IMR-90 (cell line): ENCODE results near the gene MMP21. TPM values are rescaled to one million over a fixed set of nuclear protein-coding genes. Genes with fewer than 3 reads are reported as not detected.

Experiments
- ATAC-seq: fragments of 200-7000 bp; cut with Tn5 transposase; 2 replicates; pipeline ENCODE4 v1.9.1; 2020; ENCODE audit warnings: low read depth, mild to moderate bottlenecking, moderate library complexity
- BruUV-seq: library from RNA; stranded (reverse); fragments of 400-500 nt; replicated peaks from 2 replicates; lab custom pipeline; 2021; lab: Mats Ljungman, UMichigan
- CTCF ChIA-PET: fragments of 300-600 bp; formaldehyde crosslinking; extraction: SDS; loops from one replicate; lab custom pipeline; 2021; ENCODE audit warnings: antibody characterized with exemption; lab: Yijun Ruan, JAX
- POLR2A ChIA-PET: fragments of 300-600 bp; sonication (Branson Sonifier 250); formaldehyde crosslinking; loops from one replicate; lab custom pipeline; 2022; ENCODE audit warnings: antibody characterized with exemption; ENCODE audit not compliant: unreplicated experiment; lab: Charles Lee
- DNase-seq: peaks from one replicate; pipeline ENCODE4 v3.0.0; 2013
- H2AFZ ChIP-seq: replicated peaks from 2 replicates; pipeline ENCODE3; 2013; ENCODE audit warnings: low read length, mild to moderate bottlenecking; ENCODE audit not compliant: poor library complexity
- H2AK5ac ChIP-seq: 2 replicates; pipeline ENCODE4 v1.6.1; 2013; ENCODE audit warnings: low read depth, low read length, inconsistent platforms
- H2AK9ac ChIP-seq: replicated peaks from 2 replicates; pipeline ENCODE3; 2013; ENCODE audit warnings: mild to moderate bottlenecking, low read depth, low read length, moderate library complexity; ENCODE audit not compliant: poor library complexity
- H2BK120ac ChIP-seq: 2 replicates; pipeline ENCODE4 v1.6.1; 2013; ENCODE audit warnings: low read depth, low read length, inconsistent platforms
- H2BK15ac ChIP-seq: 3 replicates; pipeline ENCODE4 v1.6.1; 2013; ENCODE audit warnings: low read depth, low read length, inconsistent platforms
- H2BK20ac ChIP-seq: 2 replicates; pipeline ENCODE4 v1.6.1; 2013; ENCODE audit warnings: low read depth, mild to moderate bottlenecking, inconsistent platforms, low read length, moderate library complexity
- H2BK5ac ChIP-seq: 2 replicates; pipeline ENCODE4 v1.6.1; 2013; ENCODE audit warnings: mild to moderate bottlenecking, low read depth, low read length, inconsistent platforms; ENCODE audit not compliant: poor library complexity, severe bottlenecking
- H3K14ac ChIP-seq: replicated peaks from 2 replicates; pipeline ENCODE4 v1.6.1; 2013; ENCODE audit warnings: low read depth, low read length, inconsistent platforms
- H3K18ac ChIP-seq: 2 replicates; pipeline ENCODE4 v1.6.1; 2013; ENCODE audit warnings: low read depth, low read length, control low read depth
- H3K23ac ChIP-seq: 2 replicates; pipeline ENCODE4 v1.6.1; 2013; ENCODE audit warnings: low read depth, low read length, inconsistent platforms
- H3K27ac ChIP-seq: 2 replicates; pipeline ENCODE4 v1.5.1; 2013; ENCODE audit warnings: mild to moderate bottlenecking, control low read depth, low read length; ENCODE audit not compliant: insufficient read depth
- H3K27me3 ChIP-seq: 2 replicates; pipeline ENCODE4 v1.6.1; 2013; ENCODE audit warnings: low read length; ENCODE audit not compliant: control insufficient read depth, insufficient read depth
- H3K36me3 ChIP-seq: 2 replicates; pipeline ENCODE4 v1.6.1; 2013; ENCODE audit warnings: low read length, mixed read lengths; ENCODE audit not compliant: control insufficient read depth, insufficient read depth
- H3K4ac ChIP-seq: 2 replicates; pipeline ENCODE4 v1.6.1; 2013; ENCODE audit warnings: low read depth, low read length, inconsistent platforms
- H3K4me1 ChIP-seq: 2 replicates; pipeline ENCODE4 v1.6.1; 2013; ENCODE audit warnings: low read length, mixed read lengths; ENCODE audit not compliant: control insufficient read depth, insufficient read depth
- H3K4me2 ChIP-seq: 2 replicates; pipeline ENCODE4 v1.6.1; 2013; ENCODE audit warnings: low read depth, mild to moderate bottlenecking, control low read depth, low read length, moderate library complexity
- H3K4me3 ChIP-seq: 2 replicates; pipeline ENCODE4 v1.5.1; 2013; ENCODE audit warnings: low read depth, mild to moderate bottlenecking, control low read depth, low read length, moderate library complexity; ENCODE audit not compliant: insufficient read depth
- H3K56ac ChIP-seq: 2 replicates; pipeline ENCODE4 v1.6.1; 2013; ENCODE audit warnings: low read length, inconsistent platforms; ENCODE audit not compliant: insufficient read depth; ENCODE audit errors: extremely low read depth
- H3K79me1 ChIP-seq, 2 experiments: 2 replicates each; pipeline ENCODE4 v1.6.1; 2013; ENCODE audit warnings: low read length in 2 of 2, inconsistent platforms in 1 of 2, low read depth in 1 of 2
- H3K9ac ChIP-seq: 2 replicates; pipeline ENCODE4 v1.6.1; 2013; ENCODE audit warnings: low read depth, low read length, control low read depth
- H3K9me1 ChIP-seq: 2 replicates; pipeline ENCODE4 v1.6.1; 2013; ENCODE audit warnings: low read length, inconsistent platforms; ENCODE audit not compliant: insufficient read depth
- H3K9me3 ChIP-seq: 2 replicates; pipeline ENCODE4 v1.6.1; 2013; ENCODE audit warnings: low read length; ENCODE audit not compliant: control insufficient read depth, insufficient read depth
- H4K20me1 ChIP-seq: 2 replicates; pipeline ENCODE4 v1.6.1; 2013; ENCODE audit warnings: low read length, inconsistent platforms; ENCODE audit not compliant: insufficient read depth
- H4K5ac ChIP-seq: 2 replicates; pipeline ENCODE4 v1.6.1; 2013; ENCODE audit warnings: mild to moderate bottlenecking, low read depth, low read length, control low read depth
- H4K8ac ChIP-seq, 2 experiments: 2 replicates each; pipeline ENCODE4 v1.6.1; 2013; ENCODE audit warnings: low read depth in 2 of 2, low read length in 2 of 2, control low read depth in 1 of 2, inconsistent platforms in 1 of 2
- H4K91ac ChIP-seq: 2 replicates; pipeline ENCODE4 v1.6.1; 2013; ENCODE audit warnings: low read depth, low read length, inconsistent platforms; ENCODE audit not compliant: insufficient read depth
- BHLHE40 ChIP-seq: fragments of 150-350 bp; IDR thresholded peaks from 2 replicates; pipeline ENCODE4 v1.6.1; 2016; ENCODE audit warnings: mild to moderate bottlenecking, low read depth, low read length
- CEBPB ChIP-seq: IDR thresholded peaks from 2 replicates; pipeline ENCODE4 v1.6.1; 2012; ENCODE audit warnings: low read depth, low read length, improper control_type of control experiment
- ELK1 ChIP-seq: fragments of 150-350 bp; IDR thresholded peaks from 2 replicates; pipeline ENCODE4 v1.6.1; 2016; ENCODE audit warnings: low read depth, mild to moderate bottlenecking, low read length, moderate library complexity, borderline replicate concordance
- MAFK ChIP-seq: IDR thresholded peaks from 2 replicates; pipeline ENCODE4 v1.6.1; 2012; ENCODE audit warnings: low read depth, low read length, improper control_type of control experiment
- MAZ ChIP-seq: IDR thresholded peaks from 2 replicates; pipeline ENCODE4 v1.6.1; 2012; ENCODE audit warnings: low read depth, mild to moderate bottlenecking, low read length, improper control_type of control experiment, moderate library complexity, borderline replicate concordance
- NFE2L2 ChIP-seq: fragments of 150-350 bp; IDR thresholded peaks from 2 replicates; pipeline ENCODE4 v1.6.1; 2016; ENCODE audit warnings: low read depth, mild to moderate bottlenecking, low read length
- POLR2A ChIP-seq: IDR thresholded peaks from 2 replicates; pipeline ENCODE4 v1.6.1; 2012; ENCODE audit warnings: mild to moderate bottlenecking, low read depth, low read length
- RAD21 ChIP-seq: IDR thresholded peaks from 2 replicates; pipeline ENCODE4 v1.6.1; 2012; ENCODE audit warnings: low read length, improper control_type of control experiment
- RCOR1 ChIP-seq: IDR thresholded peaks from 2 replicates; pipeline ENCODE4 v1.6.1; 2012; ENCODE audit warnings: mild to moderate bottlenecking, low read length, improper control_type of control experiment; ENCODE audit not compliant: insufficient replicate concordance
- RFX5 ChIP-seq: IDR thresholded peaks from 2 replicates; pipeline ENCODE4 v1.8.0; 2012; ENCODE audit warnings: low read depth, mild to moderate bottlenecking, low read length, moderate library complexity
- SMC3 ChIP-seq: fragments of 150-350 bp; IDR thresholded peaks from 2 replicates; pipeline ENCODE4 v1.6.1; 2016; ENCODE audit warnings: low read depth, mild to moderate bottlenecking, antibody characterized with exemption, low read length, moderate library complexity
- WGBS, 2 experiments: methylation state at CpG; one replicate each; pipeline versions ENCODE4 v1.1.5 to v1.1.7; 2013; ENCODE audit warnings: missing lambda C conversion rate in 2 of 2; ENCODE audit not compliant: insufficient read length in 1 of 2; ENCODE audit errors: extremely low coverage in 2 of 2; 5-methylcytosine and 5-hydroxymethylcytosine counted together
- dilution Hi-C: fragments of 300-500 bp; cut with HindIII; formaldehyde crosslinking; loops from one replicate; pipeline ENCODE4 v1.14.3; 2018; ENCODE audit warnings: low sequenced_read_pairs; ENCODE audit not compliant: unreplicated experiment
- in situ Hi-C: fragments of 300-500 bp; cut with MboI; formaldehyde crosslinking; loops from 3 replicates; pipeline ENCODE4 v1.14.3; 2019; ENCODE audit warnings: low sequenced_read_pairs, inconsistent platforms, mixed read lengths
- intact Hi-C: fragments of 100-400 bp; cut with micrococcal nuclease; formaldehyde crosslinking; loops from 2 replicates; pipeline ENCODE4 v1.10.0; 2022
- polyA plus RNA-seq, 3 experiments: library from polyadenylated mRNA; depleted of rRNA; stranded (reverse); fragments of >200 nt; gene quantifications; 2 replicates each; pipeline ENCODE4 v1.2.3, GENCODE V29; 2012; ENCODE audit warnings: low replicate concordance in 1 of 3
- total RNA-seq: library from RNA; depleted of rRNA; stranded (reverse); fragments of >200 nt; gene quantifications from 2 replicates; pipeline ENCODE4 v1.2.3, GENCODE V29; 2012
- TF ChIP-seq, protein P1 (sequence below): fragments of 150-350 bp; IDR thresholded peaks from 2 replicates; pipeline ENCODE4 v1.6.1; 2017; ENCODE audit warnings: mild to moderate bottlenecking, antibody characterized with exemption, low read length, low read depth
- TF ChIP-seq, protein P2 (sequence below): conservative IDR thresholded peaks from 2 replicates; pipeline ENCODE4 v1.5.1; 2012; ENCODE audit warnings: mild to moderate bottlenecking, low read depth, low read length, improper control_type of control experiment

Gene MMP21
- total and polyA plus RNA-seq, 2 of the 4 experiments (the other 2 are of a cell fraction): not detected

- POLR2A ChIA-PET: no interaction called here
- Histone ChIP-seq H3K23ac (no peak overlapping the region), H4K5ac (no peak overlapping the region), H3K56ac (no peak overlapping the region), H2BK120ac (no peak overlapping the region), H2AK5ac (no peak overlapping the region), H2AFZ (no peak overlapping the region), H3K4me3 (no peak overlapping the region), H2BK15ac (no peak overlapping the region), H3K36me3 (peaks cover 34% of the 10 kb centered on the region), H3K27ac (no peak overlapping the region), H2AK9ac (no peak overlapping the region), H4K8ac (no peak overlapping the region), H2BK5ac (no peak overlapping the region), H3K9ac (no peak overlapping the region), H3K18ac (no peak overlapping the region), H3K4me1 (no peaks in the 10 kb centered on the region), H3K9me1 (no peaks in the 10 kb centered on the region; the same call in 1 of the 2 replicates), H4K20me1 (no peaks in the 10 kb centered on the region), H3K4me2 (no peak overlapping the region), H3K14ac (no peak overlapping the region), H3K4ac (no peak overlapping the region), H3K79me1 (peaks cover 10 to 11% of the 10 kb centered on the region in 2 experiments; a peak in 2 of 4 replicates), H2BK20ac (no peak overlapping the region), H3K27me3 (no peaks in the 10 kb centered on the region), H3K9me3 (no peaks in the 10 kb centered on the region), H4K91ac (no peak overlapping the region)
- CTCF ChIA-PET: no interaction called here
- no peak for DNase-seq
- BruUV-seq: no TSS peak
- intact Hi-C loops: loop anchor here (5.0 kb wide), 1 partner anchor 35 kb away; no protein-coding TSS in a partner anchor
- dilution Hi-C loops: no loop called here
- ATAC-seq: no peak
- in situ Hi-C loops: no loop called here
- no CpG with 5 or more reads among the region's 4 CpGs for whole genome bisulfite sequencing, 2 experiments
- TF ChIP-seq CEBPB: no peak
- no peak for TF ChIP-seq RFX5
- TF ChIP-seq ELK1: no peak
- TF ChIP-seq RCOR1: no peak
- TF ChIP-seq, protein P1, sequence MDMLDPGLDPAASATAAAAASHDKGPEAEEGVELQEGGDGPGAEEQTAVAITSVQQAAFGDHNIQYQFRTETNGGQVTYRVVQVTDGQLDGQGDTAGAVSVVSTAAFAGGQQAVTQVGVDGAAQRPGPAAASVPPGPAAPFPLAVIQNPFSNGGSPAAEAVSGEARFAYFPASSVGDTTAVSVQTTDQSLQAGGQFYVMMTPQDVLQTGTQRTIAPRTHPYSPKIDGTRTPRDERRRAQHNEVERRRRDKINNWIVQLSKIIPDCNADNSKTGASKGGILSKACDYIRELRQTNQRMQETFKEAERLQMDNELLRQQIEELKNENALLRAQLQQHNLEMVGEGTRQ: no peak
- TF ChIP-seq, protein P2, sequence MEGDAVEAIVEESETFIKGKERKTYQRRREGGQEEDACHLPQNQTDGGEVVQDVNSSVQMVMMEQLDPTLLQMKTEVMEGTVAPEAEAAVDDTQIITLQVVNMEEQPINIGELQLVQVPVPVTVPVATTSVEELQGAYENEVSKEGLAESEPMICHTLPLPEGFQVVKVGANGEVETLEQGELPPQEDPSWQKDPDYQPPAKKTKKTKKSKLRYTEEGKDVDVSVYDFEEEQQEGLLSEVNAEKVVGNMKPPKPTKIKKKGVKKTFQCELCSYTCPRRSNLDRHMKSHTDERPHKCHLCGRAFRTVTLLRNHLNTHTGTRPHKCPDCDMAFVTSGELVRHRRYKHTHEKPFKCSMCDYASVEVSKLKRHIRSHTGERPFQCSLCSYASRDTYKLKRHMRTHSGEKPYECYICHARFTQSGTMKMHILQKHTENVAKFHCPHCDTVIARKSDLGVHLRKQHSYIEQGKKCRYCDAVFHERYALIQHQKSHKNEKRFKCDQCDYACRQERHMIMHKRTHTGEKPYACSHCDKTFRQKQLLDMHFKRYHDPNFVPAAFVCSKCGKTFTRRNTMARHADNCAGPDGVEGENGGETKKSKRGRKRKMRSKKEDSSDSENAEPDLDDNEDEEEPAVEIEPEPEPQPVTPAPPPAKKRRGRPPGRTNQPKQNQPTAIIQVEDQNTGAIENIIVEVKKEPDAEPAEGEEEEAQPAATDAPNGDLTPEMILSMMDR: no peak
- TF ChIP-seq BHLHE40: no peak
- no peak for TF ChIP-seq SMC3
- TF ChIP-seq MAZ: no peak
- TF ChIP-seq RAD21: no peak
- TF ChIP-seq POLR2A: no peak
- no peak for TF ChIP-seq NFE2L2
- TF ChIP-seq MAFK: no peak
These were observed 17.9 kb downstream of the MMP21 start for GRCh38 chr10:125757742-125758141.
